GM19372 (cell line): ENCODE data around the gene FASN.

Experiments used
- ATAC-seq: cut with Tn5 transposase; IDR thresholded peaks from one replicate; pipeline ENCODE4 v1.9.1; 2021; ENCODE audit warnings: mild to moderate bottlenecking, low read depth, moderate library complexity; ENCODE audit not compliant: unreplicated experiment

The FASN gene

DNA sequence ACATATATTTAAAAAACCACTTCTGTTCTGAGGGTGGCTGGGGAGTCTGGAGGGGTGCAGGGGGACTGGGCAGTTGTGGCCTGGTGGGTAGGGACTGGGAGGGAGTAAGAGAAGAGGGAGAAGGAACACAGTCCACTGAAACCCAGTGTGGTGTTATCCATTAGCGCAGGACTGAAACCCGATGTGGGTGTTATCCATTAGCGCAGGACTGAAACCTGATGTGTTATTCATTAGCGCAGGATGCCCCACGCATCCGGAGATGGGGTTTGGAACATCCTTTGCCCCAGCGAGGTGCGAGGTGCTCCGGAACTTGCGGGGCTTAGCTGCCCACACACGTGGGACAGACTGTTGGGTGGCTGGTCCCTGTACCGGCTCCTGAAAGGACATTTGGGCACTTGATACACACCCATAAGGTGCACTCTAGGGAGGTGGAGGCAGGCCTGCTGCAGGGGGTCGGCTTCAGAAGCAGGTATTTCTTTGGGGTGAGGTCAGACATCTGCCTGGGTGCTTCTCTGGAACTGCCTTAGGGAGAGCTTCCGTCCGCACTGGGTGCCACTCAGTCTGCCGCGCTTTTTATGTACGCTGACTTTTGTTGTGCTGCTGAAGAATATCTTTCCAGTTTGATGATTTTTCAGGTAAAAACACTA is 20.3 kb upstream of the FASN start:
- ATAC-seq = no peak

DNA sequence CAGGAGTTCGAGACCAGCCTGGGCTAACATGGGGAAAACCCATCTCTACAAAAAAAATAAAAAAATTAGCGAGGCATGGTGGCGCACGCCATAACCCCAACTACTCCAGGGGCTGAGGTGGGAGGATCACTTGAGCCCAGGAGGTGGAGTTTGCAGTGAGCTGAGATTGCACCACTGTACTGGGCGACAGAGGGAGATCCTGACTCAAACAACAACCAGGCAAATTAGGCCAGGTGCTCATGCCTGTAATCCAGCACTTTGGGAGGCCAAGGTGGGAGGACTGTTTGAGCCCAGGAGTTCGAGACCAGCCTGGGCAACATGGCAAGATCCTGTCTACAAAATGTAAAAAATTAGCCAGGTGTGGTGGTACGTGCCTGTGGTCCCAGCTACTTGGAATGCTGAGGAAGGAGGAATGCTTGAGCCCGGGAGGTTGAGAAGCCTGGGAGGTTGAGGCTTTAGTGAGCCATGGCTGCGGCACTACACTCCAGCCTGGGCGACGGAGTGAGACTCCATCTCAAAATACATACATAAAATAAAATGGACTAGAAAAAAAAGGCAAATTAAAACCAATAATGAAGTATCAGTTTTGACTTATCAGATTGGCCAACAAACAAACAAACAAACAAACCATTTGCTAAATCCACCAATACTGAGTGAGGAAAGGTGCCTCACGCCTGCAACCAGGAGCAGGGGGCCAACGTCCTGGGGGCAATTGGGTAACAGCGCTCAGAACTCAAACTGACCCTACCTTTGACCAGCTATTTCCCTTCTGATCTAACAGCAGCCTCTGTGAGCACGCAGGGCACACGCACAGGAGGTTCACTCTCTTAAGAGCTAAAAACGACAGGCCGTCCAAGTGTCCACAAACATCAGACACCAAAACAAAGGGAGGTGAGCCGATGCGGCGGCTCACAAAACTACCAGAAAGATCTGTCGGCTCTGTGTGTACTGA is 19.4 kb upstream of the FASN start:
- ATAC-seq = no peak

DNA sequence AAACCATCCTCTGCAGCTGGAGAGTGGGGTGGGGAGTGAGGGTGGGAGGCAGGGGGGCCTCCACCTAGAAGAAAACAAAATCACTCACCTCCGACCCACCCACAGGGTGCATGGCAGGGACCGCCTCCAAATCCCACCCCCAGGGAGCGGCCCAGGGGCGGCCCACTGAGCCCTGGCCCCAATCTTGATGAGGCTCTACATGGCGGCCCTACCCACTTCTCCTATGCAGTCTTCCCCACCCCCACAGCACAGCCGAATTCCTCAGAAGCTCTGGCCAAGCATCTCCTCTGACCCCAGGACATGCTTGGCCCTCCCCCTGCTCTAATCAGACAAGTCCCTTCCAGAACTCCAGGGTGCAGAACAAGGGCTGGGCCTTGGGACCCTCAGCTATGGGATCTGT is 18.2 kb upstream of the FASN start:
- ATAC-seq = no peak

DNA sequence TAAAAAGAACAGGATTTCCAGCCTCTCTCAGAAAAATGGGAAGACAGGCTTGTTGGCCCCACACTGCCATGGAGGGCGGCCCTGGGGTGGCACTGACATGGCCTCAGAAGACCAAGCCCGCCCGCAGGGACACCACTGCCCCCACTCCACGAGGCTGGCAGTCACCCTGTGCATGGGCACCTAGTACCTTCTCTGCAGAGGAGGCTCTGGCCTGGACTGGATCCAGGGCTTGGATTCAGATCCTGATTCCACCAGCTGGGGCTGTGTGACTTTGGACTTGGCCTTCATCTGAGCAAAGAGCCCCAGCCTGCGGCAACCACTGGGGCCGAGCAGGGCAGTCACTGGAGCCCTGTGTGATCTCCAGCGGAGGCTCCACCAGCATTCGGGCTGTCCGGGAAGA is 16.8 kb upstream of the FASN start:
- ATAC-seq = no peak

DNA sequence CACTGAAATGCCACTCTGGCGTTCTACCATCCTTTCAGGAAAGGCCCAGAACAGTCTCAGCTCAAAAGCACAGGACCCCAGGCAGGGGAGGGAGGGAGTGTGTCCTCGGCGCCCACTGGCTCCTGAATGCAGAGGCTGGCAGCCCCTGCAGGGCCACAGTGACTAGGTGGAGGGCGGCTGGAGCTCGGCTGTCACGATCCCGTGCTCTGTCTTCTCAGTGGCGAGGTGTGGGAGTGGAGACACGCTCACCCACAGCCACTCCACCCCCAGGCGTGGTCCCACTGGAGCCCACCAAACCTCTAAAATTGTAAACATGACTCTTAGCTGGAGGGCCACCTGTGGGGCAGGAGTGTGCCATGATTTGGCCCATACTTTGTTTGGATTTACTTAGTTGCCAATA is 16.4 kb upstream of the FASN start:
- no peak for ATAC-seq

DNA sequence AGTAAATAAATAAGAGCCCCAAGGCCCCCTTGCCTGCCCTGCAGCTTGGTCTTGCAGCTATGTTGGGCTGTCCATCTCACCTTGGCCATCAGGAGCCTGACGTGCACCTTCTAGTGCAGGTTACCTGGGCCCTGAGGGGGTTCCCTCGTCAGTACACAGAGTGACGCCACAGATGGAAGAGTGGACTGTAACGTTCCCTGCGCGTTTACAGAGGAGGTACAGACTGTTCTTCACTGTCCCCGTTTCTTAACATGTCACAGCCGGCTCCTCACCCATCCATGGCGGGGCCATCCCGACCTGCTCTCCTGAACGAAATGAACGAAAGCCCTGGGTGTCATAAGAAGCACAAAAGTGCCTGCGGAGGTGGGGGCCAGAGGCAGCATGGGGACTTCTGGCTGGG is 15.9 kb upstream of the FASN start:
- ATAC-seq = no peak

DNA sequence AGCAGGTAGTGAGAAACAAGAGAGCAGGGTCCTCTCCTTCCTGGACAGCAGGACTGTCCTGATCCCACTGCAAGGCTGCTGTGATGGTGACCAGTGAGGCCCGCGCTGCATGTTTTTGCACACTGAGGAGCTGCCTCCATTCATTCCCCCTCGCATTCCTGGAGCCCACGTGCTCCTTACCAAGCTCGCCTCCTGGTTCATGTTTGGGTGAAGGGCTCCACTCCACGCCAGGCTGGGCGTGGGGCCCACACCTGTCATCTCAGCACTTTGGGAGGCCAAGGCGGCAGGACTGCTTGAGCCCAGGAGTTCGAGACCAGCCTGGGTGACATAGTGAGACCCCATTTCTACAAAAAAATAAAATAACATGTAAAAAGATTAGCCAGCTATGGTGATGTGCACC is 15.4 kb upstream of the FASN start:
- no peak for ATAC-seq

DNA sequence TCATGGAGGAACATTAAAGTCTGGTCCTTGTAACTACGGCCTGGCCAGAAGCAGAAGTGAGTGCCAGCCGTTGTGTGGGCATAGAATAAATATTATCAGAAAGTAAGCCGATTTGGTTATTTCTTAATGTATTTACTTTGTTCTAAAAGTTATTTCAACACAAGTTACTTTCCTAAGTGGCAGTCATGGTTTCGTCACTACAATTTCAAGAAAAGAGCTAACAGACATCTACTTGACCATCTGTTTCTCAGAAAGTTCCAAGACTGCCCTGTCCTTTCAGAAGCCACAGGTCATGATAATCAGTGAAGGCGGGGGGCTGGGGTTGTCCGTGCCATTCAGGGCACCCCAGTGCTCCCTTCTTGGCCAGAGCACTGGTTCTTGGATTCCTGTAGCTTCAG is 14.9 kb upstream of the FASN start:
- ATAC-seq = no peak

DNA sequence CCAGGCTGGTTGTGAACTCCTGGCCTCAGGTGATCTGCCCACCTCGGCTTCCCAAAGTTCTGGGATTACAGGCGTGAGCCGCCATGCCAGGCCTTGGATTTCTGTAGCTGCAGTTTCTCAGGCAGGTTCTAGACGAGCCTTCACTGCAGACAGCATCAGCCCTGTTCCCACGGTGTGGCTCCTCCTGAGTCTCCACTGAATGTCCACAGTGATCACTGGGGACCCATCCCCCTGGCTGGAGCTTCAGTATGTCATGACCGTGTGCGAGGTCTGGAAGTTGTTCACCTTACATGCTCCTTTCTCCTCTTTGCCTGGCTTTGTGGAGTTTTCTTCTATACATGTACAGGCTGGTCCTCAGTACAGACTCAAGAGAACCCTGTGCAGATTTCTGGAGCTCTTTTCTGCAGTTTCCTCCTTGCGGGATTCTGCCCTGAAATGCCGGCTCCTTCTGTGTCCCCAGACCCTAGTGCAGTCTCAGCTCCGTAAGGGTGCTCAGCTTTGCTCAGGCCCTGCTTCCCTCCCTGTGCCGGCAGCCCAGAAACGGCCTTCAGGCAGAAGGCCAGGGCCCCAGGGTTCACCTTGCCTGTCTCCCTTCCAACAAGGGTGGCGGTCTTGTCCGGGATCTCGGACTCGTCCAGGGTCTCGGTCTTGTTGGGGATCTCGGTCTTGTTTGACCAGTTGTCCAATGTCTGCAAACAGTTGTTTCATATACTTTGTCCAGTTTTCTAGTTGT is 14.3 kb upstream of the FASN start:
- no peak for ATAC-seq

DNA sequence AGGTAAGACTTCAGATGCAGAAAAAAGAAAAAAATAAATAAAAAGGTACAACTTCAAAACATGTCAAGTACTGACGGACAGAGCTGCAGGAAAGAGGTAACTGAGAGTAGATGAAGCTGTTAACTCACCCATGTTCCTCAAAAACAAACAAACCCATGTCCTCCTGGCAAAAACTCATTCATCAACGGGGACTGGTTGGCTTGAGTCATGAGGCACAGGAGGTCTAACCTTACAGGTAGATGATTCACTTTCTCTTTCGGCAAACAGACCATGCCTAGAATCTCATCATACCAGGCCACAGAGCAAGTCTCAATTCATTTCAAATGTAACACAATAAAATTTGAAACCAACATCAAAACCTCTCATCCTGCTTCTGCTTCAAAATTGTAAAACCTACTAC is 12.3 kb upstream of the FASN start:
- ATAC-seq = no peak

DNA sequence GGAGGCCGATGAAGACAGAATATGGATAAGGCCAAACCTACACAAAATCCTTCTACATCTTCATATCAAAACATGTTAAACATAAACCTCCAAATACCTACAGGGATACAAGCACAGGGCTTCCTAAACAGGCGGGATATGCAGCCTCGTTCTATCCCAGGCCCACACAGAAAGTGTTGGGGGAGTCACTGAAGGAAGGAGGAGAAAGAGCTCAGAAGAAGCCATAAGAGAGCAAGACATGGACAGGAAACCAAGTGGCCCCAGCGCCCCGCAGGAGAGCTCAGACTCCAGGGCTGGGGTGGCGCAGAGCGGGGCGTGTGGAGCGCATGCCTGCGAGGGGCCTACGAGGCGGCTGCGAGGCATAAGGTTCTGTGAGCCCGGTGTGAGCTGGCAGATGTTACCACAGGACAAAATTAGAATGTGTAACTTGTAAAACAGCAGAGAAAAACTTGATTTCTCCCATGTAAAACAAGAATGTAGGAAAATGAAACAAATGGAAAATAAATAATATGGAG is 11.0 kb upstream of the FASN start:
- no peak for ATAC-seq

DNA sequence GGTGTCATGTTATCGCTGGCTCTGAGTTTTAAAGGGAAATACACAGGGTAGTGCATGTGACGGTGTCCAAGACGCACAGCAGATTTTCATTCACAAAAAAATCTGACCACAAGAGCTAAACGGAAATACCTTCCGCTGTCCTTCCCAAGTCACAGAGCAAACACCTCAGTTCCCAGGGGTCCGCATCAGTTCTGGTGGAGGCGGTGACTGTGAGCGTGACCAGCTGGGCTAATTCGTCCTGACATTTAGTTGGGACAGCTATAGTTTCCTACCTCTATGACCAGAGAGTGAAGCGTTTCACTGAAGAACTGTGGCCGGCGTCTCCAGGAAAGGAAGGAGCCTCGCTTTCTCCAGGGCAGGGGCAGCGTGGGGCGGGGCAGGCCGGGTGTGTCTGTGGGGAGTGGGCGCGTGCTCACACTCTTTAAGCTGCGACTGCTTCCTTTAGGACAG is 10.5 kb upstream of the FASN start:
- ATAC-seq = no peak

DNA sequence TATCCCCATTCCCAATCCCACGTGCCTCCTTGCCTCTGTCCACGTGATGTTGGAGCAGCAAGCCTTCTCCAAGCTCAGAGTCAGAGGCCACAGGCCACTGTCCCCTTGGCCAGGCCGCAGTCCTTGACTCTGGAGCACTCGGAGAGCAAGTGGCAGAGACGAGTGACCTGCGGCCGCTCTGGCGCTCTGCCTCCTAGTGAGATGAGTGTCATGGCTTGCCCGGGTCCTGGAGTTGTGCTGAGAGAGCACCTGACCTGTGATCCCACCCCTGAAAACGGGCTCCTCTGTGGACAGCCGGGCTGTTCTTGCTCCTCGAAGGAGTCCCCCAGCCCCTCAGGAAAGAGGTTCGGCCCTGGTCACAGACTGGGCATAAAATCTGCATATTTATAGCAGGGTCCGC is 10.0 kb upstream of the FASN start:
- no peak for ATAC-seq

DNA sequence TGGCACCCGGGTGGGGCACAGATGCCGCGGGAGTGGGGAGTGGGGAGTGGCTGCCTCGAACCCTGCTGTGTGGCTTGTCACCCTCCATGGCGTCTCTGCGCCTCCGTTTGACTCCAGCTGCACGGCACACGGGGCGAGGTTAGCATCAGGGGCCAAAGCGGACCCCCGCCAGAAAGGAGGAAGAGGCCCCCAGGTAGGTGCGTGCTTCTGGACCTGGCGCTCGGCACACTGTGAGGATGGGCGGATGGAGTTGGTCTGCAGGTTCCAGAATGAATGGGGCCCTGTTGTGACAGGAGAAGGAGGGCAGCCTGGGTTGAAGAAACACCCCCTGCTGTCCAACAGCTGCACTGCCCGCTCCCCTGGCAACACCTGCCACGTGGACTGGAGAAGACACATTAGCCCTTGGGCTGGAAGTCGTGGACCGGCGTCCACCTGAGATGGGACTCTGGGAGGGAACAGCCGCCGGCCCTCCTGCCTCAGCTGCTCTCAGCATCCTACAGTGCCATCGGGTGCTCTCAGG is 9.4 kb upstream of the FASN start:
- ATAC-seq = no peak

DNA sequence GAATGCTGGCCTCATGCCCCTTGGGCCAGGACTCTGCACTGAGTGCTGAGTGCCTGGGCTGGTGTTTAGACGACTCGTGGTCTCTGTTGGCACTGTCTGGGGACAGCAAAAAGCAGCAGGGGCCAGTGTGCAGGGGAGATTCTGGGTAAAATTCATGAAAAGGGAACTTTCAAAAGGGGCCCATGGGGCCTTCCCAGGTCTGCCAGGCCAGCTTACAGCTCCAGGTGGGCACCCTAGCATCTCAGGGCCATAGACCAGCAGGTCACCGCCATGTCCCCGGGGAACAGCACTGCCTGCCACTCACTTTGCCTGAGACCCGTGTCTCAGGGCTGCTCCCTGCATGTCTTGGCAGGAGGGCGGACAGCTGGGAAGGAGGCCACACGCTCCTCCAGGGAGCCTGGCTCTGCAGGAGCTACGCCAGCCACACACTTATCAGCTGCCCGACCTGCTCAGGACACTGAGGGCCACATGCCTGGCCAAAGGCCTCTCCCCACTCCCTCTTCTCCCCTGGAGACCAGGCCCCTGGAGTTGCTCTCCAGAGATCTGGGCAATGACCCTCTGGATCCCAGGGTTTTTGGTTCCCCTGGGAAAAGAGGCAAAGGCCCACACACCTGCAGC is 8.8 kb upstream of the FASN start:
- no peak for ATAC-seq

DNA sequence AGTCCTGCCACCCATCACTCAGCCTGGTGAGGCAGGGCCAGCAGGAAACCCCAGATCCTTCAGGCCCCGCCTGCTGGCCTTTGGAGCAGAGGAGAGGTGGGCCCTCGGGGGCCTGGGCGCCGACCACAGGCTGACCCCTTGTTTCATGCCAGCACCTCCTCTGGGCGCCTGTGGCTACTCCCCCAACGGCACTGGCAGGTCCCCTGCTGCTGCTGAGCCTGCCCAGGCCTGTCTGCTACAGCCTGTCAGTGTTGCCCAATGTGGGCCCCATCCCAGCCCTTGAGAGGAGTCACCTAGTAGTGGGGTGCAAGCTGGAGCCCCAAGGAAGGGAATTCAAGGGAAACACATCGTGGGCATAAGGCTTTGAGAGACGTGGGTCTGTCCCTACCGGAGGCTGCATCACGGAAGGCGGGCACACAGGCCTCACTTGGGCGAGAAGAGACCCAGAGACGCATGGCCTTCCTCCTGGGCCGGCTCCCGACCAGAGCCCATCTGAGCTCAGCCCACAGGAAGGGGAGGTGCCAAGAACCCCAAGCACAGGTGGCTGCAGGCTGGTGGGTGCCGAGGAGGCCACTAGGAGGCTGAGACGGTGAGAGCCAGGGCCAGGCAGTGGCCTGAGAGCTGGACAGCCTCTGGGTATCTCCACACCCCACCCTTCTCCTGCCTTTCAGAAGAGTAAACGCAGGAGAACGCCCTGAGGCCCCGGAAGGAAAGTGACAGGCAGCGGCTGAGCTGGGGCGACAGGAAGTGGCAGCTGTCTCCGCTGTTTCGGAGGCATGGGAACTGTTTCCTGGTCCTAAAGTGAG is 8.0 kb upstream of the FASN start:
- peak; percentile 81 for ATAC-seq

DNA sequence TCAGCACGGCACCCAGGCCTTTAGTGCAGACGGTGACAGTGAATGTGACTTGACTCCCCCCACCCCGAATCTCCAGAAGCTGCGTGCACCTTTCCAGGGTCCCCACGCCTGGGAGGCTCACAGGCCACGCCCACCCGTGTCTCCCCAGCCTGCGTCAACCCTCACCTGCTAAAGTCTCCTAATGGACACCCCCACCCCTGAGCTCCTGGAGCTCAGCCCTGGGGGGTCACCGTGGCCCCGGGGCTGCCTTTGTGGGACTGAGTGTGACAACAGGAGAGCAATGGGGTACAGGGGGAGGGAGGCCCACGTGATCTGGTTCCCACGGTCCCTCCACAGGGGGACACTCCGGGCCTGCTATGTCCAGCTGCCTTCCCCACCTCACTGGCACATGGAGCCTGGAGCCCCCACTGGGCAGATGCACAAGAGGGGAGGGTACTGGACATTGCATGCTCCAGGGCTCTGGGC is 7.4 kb upstream of the FASN start:
- no peak for ATAC-seq

DNA sequence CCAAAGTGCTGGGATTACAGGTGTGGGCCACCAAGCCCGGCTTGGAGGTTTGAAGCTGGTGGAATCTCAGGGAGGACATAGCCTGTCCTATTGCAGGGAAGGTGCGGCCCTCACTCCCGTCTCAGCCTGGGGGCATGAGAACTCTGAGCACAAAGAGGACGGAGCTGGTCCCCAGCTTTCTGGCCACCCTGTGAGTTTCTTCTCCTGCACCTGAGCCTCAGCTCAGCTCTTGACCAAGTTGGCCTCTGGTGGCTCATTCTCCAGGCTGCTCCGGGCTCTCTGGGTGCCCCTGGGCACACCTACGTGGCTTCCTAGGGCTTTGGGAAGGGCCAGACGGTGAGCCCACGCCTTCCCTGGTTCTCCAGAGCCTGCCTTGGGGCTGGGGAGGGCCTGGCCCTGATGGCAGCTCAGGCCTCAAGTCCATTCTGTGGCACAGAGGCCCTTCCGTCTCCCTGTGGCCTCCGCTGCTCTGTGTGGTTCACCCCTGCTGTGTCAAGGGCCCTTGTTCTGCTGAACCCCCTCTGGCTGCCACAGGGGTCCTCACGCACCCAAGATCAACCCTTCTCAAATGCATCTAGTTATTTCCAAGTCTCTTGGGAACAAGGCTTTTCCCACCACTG is 6.9 kb upstream of the FASN start:
- no peak for ATAC-seq
